Measurements from ENCODE around the gene RANBP1.

RANBP1 gene

GRCh38 chr22:20138417-20138738 lies 22.5 kb downstream of the RANBP1 start:
- no peak for DNase-seq (ENCODE audit: low spot score)

- DNase-seq (ENCODE audit: low spot score), result no peak
These were observed 23.0 kb downstream of the RANBP1 start for GRCh38 chr22:20138868-20139267.

GRCh38 chr22:20139391-20140106 lies 23.6 kb downstream of the RANBP1 start:
- no peak for DNase-seq (ENCODE audit: low spot score)

- no peak for DNase-seq (ENCODE audit: low spot score)
These were observed 24.2 kb downstream of the RANBP1 start for GRCh38 chr22:20140107-20140445.

- DNase-seq (ENCODE audit: low spot score), result no peak
These were observed 24.6 kb downstream of the RANBP1 start for GRCh38 chr22:20140521-20140964.

GRCh38 chr22:20141186-20142077 lies 25.5 kb downstream of the RANBP1 start:
- DNase-seq (ENCODE audit: low spot score), result no peak

- no peak for DNase-seq (ENCODE audit: low spot score)
These were observed 27.1 kb downstream of the RANBP1 start for GRCh38 chr22:20142711-20143621.

- no peak for DNase-seq (ENCODE audit: low spot score)
These were observed 28.2 kb downstream of the RANBP1 start for GRCh38 chr22:20143883-20144665.

GRCh38 chr22:20145206-20145831 lies 29.4 kb downstream of the RANBP1 start:
- DNase-seq (ENCODE audit: low spot score), result no peak

- no peak for DNase-seq (ENCODE audit: low spot score)
These were observed 29.9 kb downstream of the RANBP1 start for GRCh38 chr22:20145832-20146223.

GRCh38 chr22:20146777-20147176 lies 30.9 kb downstream of the RANBP1 start:
- DNase-seq (ENCODE audit: low spot score), result no peak

GRCh38 chr22:20147237-20147988 lies 31.5 kb downstream of the RANBP1 start:
- no peak for DNase-seq (ENCODE audit: low spot score)

GRCh38 chr22:20148414-20148813 lies 32.5 kb downstream of the RANBP1 start:
- no peak for DNase-seq (ENCODE audit: low spot score)

- no peak for DNase-seq (ENCODE audit: low spot score)
These were observed 33.6 kb downstream of the RANBP1 start for GRCh38 chr22:20149257-20150250.

GRCh38 chr22:20150381-20151275 lies 34.7 kb downstream of the RANBP1 start, which contains the start of gene CCDC188:
Gene CCDC188, minus strand, starts transcription at chr22:20151055. Its CDS starts 69 bp downstream, at chr22:20150986.
- no peak for DNase-seq (ENCODE audit: low spot score)

- DNase-seq (ENCODE audit: low spot score), result no peak
These were observed 35.3 kb downstream of the RANBP1 start for GRCh38 chr22:20151276-20151588.

GRCh38 chr22:20152464-20152890 lies 36.6 kb downstream of the RANBP1 start:
- DNase-seq (ENCODE audit: low spot score), result no peak

- no peak for DNase-seq (ENCODE audit: low spot score)
These were observed 38.0 kb downstream of the RANBP1 start for GRCh38 chr22:20153945-20154344.
